GM18907 (cell line): ENCODE data around the gene DHDH.

ENCODE experiments used
- ATAC-seq: cut with Tn5 transposase; IDR thresholded peaks from one replicate; pipeline ENCODE4 v1.9.1; 2021; ENCODE audit warnings: mild to moderate bottlenecking, moderate library complexity; ENCODE audit not compliant: unreplicated experiment

Gene DHDH

GRCh38 chr19:48947258-48947542 lies 13.7 kb downstream of the DHDH start:
- ATAC-seq, result no peak

- ATAC-seq, result no peak
These were observed 16.7 kb downstream of the DHDH start for GRCh38 chr19:48950159-48950558.

- no peak for ATAC-seq
These were observed 17.5 kb downstream of the DHDH start for GRCh38 chr19:48950830-48951519.

DNA sequence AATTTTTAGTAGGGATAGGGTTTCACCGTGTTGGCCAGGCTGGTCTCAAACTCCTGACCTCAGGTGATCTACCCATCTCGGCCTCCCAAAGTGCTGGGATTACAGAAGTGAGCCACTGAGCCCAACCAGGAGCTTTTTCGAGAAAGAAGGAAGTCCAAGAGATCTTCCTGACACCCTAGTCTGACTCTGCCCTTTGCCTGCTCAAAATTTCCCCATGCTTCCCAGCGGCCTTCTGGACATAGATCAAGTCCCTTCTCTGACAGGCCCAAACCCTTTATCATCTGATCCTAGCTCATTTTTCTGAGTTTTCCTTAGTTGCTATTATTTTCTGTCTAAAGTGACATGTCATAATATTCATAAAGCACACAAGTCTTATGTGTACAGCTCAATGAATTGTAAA lies 19.6 kb downstream of the DHDH start:
- no peak for ATAC-seq

GRCh38 chr19:48953990-48954594 lies 20.6 kb downstream of the DHDH start:
- no peak for ATAC-seq

DNA sequence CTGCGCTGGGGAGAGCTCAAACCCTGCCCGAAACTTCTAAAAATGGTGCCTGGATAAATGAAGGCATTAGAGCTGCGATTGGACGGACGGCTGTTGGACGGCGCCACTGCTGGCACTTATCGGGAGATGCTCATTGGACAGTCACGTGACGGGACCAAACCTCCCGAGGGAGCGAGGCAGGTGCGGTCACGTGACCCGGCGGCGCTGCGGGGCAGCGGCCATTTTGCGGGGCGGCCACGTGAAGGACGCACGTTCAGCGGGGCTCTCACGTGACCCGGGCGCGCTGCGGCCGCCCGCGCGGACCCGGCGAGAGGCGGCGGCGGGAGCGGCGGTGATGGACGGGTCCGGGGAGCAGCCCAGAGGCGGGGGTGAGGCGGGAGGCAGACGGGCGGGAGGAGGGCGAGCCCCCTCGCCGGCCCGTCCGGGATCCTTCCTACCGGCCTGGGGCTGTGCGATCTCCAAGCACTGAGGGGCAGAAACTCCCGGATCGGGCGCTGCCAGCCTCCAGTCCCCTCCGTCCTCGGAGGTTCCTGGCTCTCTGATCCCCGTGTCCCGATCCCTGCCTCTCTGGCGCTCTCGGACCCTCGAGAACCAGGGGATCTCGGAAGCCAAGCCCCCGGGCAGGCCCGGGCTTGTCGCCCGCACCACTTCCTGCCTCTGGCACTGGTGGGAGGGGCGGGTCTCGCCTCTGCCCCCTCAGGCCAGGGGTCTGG lies 21.3 kb downstream of the DHDH start, which contains the start of gene BAX:
Gene BAX, plus strand, starts transcription at position 281 of the 713 bp plus-strand sequence. Its CDS starts 54 bp downstream, at position 335.
- ATAC-seq, result peak; percentile 87

- ATAC-seq, result no peak
These were observed 21.9 kb downstream of the DHDH start for GRCh38 chr19:48955308-48955958.

DNA sequence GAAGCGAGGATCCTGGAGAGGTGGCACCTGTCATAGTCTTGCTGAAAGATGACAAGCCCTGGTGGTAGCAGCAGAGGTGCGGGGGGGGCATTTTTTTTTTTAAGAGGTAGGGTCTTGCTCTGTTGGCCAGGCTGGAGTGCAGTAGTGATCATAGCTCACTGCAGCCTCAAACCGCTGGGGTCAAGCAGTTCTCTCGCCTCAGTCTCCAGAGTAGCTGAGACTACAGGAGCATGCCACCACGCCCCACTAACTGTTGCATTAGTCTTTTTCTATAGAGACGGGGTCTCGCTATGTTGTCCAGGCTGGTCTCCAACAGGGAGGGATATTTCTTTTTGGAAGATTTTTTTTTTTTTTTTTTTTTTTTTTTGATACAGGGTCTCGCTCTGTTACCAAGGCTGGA lies 24.5 kb downstream of the DHDH start:
- ATAC-seq, result no peak

GRCh38 chr19:48959341-48960239 lies 26.1 kb downstream of the DHDH start:
- ATAC-seq, result no peak

DNA sequence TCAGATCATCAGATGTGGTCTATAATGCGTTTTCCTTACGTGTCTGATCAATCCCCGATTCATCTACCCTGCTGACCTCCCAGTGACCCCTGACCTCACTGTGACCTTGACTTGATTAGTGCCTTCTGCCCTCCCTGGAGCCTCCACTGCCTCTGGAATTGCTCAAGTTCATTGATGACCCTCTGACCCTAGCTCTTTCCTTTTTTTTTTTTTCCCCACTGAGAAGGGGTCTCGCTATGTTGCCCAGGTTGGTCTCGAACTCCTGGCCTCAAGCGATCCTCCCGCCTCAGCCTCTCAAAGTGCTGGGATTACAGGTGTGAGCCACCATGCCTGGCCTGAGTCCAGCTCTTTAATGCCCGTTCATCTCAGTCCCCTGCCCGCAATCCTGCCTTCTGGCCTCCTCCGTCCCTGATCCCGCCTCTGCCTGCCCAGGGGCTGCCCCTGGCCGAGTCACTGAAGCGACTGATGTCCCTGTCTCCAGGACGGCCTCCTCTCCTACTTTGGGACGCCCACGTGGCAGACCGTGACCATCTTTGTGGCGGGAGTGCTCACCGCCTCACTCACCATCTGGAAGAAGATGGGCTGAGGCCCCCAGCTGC lies 27.7 kb downstream of the DHDH start:
- ATAC-seq, result no peak

GRCh38 chr19:48961673-48962028 lies 28.2 kb downstream of the DHDH start:
- ATAC-seq, result no peak

DNA sequence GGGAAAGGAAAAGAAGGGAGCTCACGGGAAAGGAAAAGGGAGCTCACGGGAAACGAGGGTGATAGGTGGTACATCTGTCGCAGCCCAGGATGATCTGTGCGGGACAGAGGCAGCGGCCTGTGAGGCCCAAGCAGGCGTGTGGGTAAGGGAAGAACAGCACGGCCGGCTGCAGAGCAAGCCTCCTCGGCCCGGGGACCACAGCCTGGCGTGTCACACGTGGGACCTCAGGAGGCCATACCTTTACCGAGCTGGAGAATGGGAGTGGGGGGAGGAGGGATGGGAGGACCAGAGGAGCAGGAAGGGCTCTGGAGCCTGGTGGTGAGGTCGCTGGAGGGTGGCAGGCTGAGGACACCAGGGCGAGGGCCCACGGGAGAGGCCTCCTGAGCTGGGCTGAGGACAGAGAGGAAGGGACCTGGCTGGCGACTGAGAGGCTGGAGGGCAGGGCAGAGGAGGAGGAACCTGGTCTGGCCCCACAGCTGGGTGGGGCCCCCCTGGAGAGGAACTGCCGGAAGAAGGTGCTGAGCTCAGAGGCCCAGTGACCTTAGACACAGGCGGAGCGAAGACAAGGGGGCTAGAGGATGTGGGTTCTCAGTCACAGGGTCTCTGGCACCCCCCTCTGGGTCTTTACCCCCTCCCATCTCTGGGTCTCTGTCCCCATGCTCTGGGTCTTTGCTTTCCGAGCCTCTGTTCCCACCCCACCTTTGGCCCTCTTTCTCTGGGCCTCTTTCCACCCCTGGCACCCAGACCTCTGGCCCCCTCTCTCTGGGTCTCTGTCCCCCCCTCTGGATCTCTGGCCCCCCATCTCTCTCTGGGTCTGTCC lies 28.7 kb downstream of the DHDH start:
- peak; percentile 37 for ATAC-seq

GRCh38 chr19:48962849-48963165 lies 29.3 kb downstream of the DHDH start:
- ATAC-seq, result no peak

- ATAC-seq, result peak; percentile 31
These were observed 30.1 kb downstream of the DHDH start for GRCh38 chr19:48963371-48964204.

GRCh38 chr19:48964205-48965039 lies 30.9 kb downstream of the DHDH start:
- ATAC-seq, result no peak

GRCh38 chr19:48965040-48965805 lies 31.7 kb downstream of the DHDH start, which contains the start of gene FTL:
Gene FTL, plus strand, starts transcription at chr19:48965309. Its CDS starts 199 bp downstream, at chr19:48965508.
- peak; percentile 59 for ATAC-seq
